SK-N-SH (cell line): ENCODE results near the gene DNAJB12.
"Not testable (repeated sequence)": the region's sequence is repeated elsewhere in the genome, so short reads cannot be mapped to it uniquely, and the experiment has no call there.

Experiments
- GABPA ChIP-seq: IDR thresholded peaks from 2 replicates; pipeline ENCODE4 v1.4.0; 2012; ENCODE audit warnings: low read depth, mild to moderate bottlenecking
- IRF3 ChIP-seq: fragments of 150-350 bp; IDR thresholded peaks from 2 replicates; pipeline ENCODE4 v1.6.1; 2016; ENCODE audit warnings: mild to moderate bottlenecking, low read depth, low read length
- RXRA ChIP-seq: IDR thresholded peaks from 2 replicates; pipeline ENCODE4 v1.4.0; 2012; ENCODE audit warnings: low read depth, mild to moderate bottlenecking, borderline replicate concordance
- SMC3 ChIP-seq: IDR thresholded peaks from 2 replicates; pipeline ENCODE4 v1.6.1; 2012; ENCODE audit warnings: low read depth, low read length, improper control_type of control experiment
- TEAD4 ChIP-seq: IDR thresholded peaks from 2 replicates; pipeline ENCODE4 v1.4.0; 2012; ENCODE audit warnings: mild to moderate bottlenecking, borderline replicate concordance; ENCODE audit not compliant: insufficient read depth
- TF ChIP-seq, protein P1 (sequence below): fragments of 200-600 bp; sonication (generic); IDR thresholded peaks from 2 replicates; pipeline ENCODE4 v1.6.1; 2017; ENCODE audit warnings: antibody characterized with exemption, mild to moderate bottlenecking, moderate library complexity
- TF ChIP-seq, protein P2 (sequence below): IDR thresholded peaks from 2 replicates; pipeline ENCODE4 v1.6.1; 2012; ENCODE audit warnings: mild to moderate bottlenecking, low read depth, low read length, moderate library complexity

- TF ChIP-seq SMC3, IRF3, RXRA, GABPA, TEAD4: not testable (repeated sequence)
- TF ChIP-seq, protein P1, sequence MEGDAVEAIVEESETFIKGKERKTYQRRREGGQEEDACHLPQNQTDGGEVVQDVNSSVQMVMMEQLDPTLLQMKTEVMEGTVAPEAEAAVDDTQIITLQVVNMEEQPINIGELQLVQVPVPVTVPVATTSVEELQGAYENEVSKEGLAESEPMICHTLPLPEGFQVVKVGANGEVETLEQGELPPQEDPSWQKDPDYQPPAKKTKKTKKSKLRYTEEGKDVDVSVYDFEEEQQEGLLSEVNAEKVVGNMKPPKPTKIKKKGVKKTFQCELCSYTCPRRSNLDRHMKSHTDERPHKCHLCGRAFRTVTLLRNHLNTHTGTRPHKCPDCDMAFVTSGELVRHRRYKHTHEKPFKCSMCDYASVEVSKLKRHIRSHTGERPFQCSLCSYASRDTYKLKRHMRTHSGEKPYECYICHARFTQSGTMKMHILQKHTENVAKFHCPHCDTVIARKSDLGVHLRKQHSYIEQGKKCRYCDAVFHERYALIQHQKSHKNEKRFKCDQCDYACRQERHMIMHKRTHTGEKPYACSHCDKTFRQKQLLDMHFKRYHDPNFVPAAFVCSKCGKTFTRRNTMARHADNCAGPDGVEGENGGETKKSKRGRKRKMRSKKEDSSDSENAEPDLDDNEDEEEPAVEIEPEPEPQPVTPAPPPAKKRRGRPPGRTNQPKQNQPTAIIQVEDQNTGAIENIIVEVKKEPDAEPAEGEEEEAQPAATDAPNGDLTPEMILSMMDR = not testable (repeated sequence)
- TF ChIP-seq, protein P2, sequence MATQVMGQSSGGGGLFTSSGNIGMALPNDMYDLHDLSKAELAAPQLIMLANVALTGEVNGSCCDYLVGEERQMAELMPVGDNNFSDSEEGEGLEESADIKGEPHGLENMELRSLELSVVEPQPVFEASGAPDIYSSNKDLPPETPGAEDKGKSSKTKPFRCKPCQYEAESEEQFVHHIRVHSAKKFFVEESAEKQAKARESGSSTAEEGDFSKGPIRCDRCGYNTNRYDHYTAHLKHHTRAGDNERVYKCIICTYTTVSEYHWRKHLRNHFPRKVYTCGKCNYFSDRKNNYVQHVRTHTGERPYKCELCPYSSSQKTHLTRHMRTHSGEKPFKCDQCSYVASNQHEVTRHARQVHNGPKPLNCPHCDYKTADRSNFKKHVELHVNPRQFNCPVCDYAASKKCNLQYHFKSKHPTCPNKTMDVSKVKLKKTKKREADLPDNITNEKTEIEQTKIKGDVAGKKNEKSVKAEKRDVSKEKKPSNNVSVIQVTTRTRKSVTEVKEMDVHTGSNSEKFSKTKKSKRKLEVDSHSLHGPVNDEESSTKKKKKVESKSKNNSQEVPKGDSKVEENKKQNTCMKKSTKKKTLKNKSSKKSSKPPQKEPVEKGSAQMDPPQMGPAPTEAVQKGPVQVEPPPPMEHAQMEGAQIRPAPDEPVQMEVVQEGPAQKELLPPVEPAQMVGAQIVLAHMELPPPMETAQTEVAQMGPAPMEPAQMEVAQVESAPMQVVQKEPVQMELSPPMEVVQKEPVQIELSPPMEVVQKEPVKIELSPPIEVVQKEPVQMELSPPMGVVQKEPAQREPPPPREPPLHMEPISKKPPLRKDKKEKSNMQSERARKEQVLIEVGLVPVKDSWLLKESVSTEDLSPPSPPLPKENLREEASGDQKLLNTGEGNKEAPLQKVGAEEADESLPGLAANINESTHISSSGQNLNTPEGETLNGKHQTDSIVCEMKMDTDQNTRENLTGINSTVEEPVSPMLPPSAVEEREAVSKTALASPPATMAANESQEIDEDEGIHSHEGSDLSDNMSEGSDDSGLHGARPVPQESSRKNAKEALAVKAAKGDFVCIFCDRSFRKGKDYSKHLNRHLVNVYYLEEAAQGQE = not testable (repeated sequence)
Measured at GRCh38 chr10:72325243-72326175, 29.2 kb downstream of the DNAJB12 start.
